HepG2 (cell line): ENCODE results near the gene EMCN. TPM values are rescaled to one million over a fixed set of nuclear protein-coding genes. Genes with fewer than 3 reads are reported as not detected.

Experiments
- ATAC-seq: fragments of 200-7000 bp; cut with Tn5 transposase; 3 replicates; pipeline ENCODE4 v1.9.1; 2020; ENCODE audit warnings: mild to moderate bottlenecking, moderate library complexity
- BruUV-seq: library from RNA; stranded (reverse); fragments of 400-500 nt; replicated peaks from 2 replicates; lab custom pipeline; 2021; lab: Mats Ljungman, UMichigan
- CTCF ChIA-PET: fragments of 300-600 bp; formaldehyde crosslinking; extraction: SDS; loops from one replicate; lab custom pipeline; 2021; ENCODE audit warnings: low total read pairs, inconsistent platforms, low intra/inter-chr PET ratio; lab: Yijun Ruan, JAX
- POLR2A ChIA-PET: fragments of 350-600 bp; sonication (Branson Sonifier 250); formaldehyde crosslinking; loops from one replicate; lab custom pipeline; 2020; ENCODE audit warnings: antibody characterized with exemption, inconsistent platforms; lab: Yijun Ruan, JAX
- DNase-seq: peaks from one replicate; pipeline ENCODE4 v3.0.0-alpha.2; 2015; ENCODE audit warnings: low spot score
- FAIRE-seq: peaks from 3 replicates; lab custom pipeline; 2011; peaks lifted over from hg19 to GRCh38; lab: Jason Lieb, UNC
- H2AFZ ChIP-seq: one replicate; pipeline ENCODE4 v1.6.1; 2011; ENCODE audit warnings: low read length, inconsistent platforms
- H3K27ac ChIP-seq: fragments of 300-600 bp; 3 replicates; pipeline ENCODE4 v1.8.0; 2011; ENCODE audit warnings: mixed run types, mild to moderate bottlenecking, mixed read lengths, low read length, inconsistent platforms; ENCODE audit not compliant: insufficient read depth; ENCODE audit errors: extremely low read length
- H3K27me3 ChIP-seq, 2 experiments: fragments of 200-600 bp in 1 of 2; 2 replicates in 1 of 2; 3 replicates in 1 of 2; pipeline versions ENCODE4 v1.6.0 to v1.8.0; 2011; ENCODE audit warnings: low read length in 2 of 2, mild to moderate bottlenecking in 2 of 2, moderate library complexity in 2 of 2, inconsistent platforms in 1 of 2; ENCODE audit not compliant: insufficient read depth in 2 of 2, control insufficient read depth in 1 of 2
- H3K36me3 ChIP-seq, 2 experiments: fragments of 200-600 bp in 1 of 2; replicated peaks in 1 of 2; 2 replicates in 1 of 2; 3 replicates in 1 of 2; pipeline versions ENCODE4 v1.5.1 to v1.8.0; 2011; ENCODE audit warnings: low read length in 2 of 2, inconsistent platforms in 1 of 2; ENCODE audit not compliant: insufficient read depth in 2 of 2, control insufficient read depth in 1 of 2
- H3K4me1 ChIP-seq: 2 replicates; pipeline ENCODE4 v1.5.1; 2012; ENCODE audit warnings: low read length, inconsistent platforms; ENCODE audit not compliant: insufficient read depth
- H3K4me2 ChIP-seq: 2 replicates; pipeline ENCODE4 v1.6.0; 2011; ENCODE audit warnings: low read depth, low read length, inconsistent platforms
- H3K4me3 ChIP-seq, 3 experiments: fragments of 200-600 bp in 1 of 3; sonication (generic), shearing (Covaris generic) in 1 of 3; replicated peaks in 1 of 3; 2 replicates each; pipeline ENCODE4 v1.5.1; 2011 to 2016; ENCODE audit warnings: low read length in 3 of 3, inconsistent platforms in 2 of 3, low read depth in 2 of 3, mild to moderate bottlenecking in 2 of 3, control low read depth in 1 of 3, mixed read lengths in 1 of 3; ENCODE audit not compliant: insufficient read depth in 1 of 3
- H3K79me2 ChIP-seq: one replicate; pipeline ENCODE4 v1.6.1; 2011; ENCODE audit warnings: low read length, inconsistent platforms; ENCODE audit not compliant: insufficient read depth
- H3K9ac ChIP-seq: 2 replicates; pipeline ENCODE4 v1.6.0; 2011; ENCODE audit warnings: mild to moderate bottlenecking, low read depth, low read length, inconsistent platforms; ENCODE audit not compliant: insufficient read depth
- H3K9me3 ChIP-seq: 2 replicates; pipeline ENCODE4 v1.5.1; 2012; ENCODE audit warnings: mild to moderate bottlenecking, low read length
- H4K20me1 ChIP-seq: 2 replicates; pipeline ENCODE4 v1.6.0; 2011; ENCODE audit warnings: inconsistent platforms, mild to moderate bottlenecking, low read length, moderate library complexity; ENCODE audit not compliant: insufficient read depth
- ATAD3A ChIP-seq: sonication (generic); formaldehyde crosslinking; IDR thresholded peaks from 2 replicates; pipeline ENCODE4 v1.4.0; 2020; ENCODE audit warnings: missing genetic modification reagents
- BHLHE40 ChIP-seq: IDR thresholded peaks from 2 replicates; pipeline ENCODE4 v1.6.1; 2011; ENCODE audit warnings: low read length, improper control_type of control experiment
- CAMTA2 ChIP-seq: sonication (generic); formaldehyde crosslinking; IDR thresholded peaks from 2 replicates; pipeline ENCODE4 v1.4.0; 2020; ENCODE audit warnings: mild to moderate bottlenecking, missing genetic modification reagents, borderline replicate concordance
- MED8 ChIP-seq: sonication (generic); formaldehyde crosslinking; IDR thresholded peaks from 2 replicates; pipeline ENCODE4 v1.8.1; 2023; ENCODE audit warnings: mild to moderate bottlenecking, missing genetic modification reagents; ENCODE audit not compliant: insufficient replicate concordance
- NR2F6 ChIP-seq, 2 experiments: IDR thresholded peaks; 2 replicates each; pipeline ENCODE4 v1.6.1; 2016; ENCODE audit warnings: antibody characterized with exemption in 1 of 2, mild to moderate bottlenecking in 1 of 2
- SNAPC4 ChIP-seq: sonication (generic); formaldehyde crosslinking; IDR thresholded peaks from 2 replicates; pipeline ENCODE4 v1.4.0; 2020; ENCODE audit warnings: mild to moderate bottlenecking, missing genetic modification reagents
- SP4 ChIP-seq: sonication (generic); formaldehyde crosslinking; IDR thresholded peaks from 2 replicates; pipeline ENCODE4 v1.8.1; 2023; ENCODE audit warnings: mild to moderate bottlenecking, missing genetic modification reagents
- ZNF335 ChIP-seq: sonication (generic); formaldehyde crosslinking; IDR thresholded peaks from 2 replicates; pipeline ENCODE4 v1.4.0; 2020; ENCODE audit warnings: missing genetic modification reagents
- WGBS: methylation state at CpG from one replicate; pipeline ENCODE4 v1.1.6; 2017; ENCODE audit warnings: low lambda C conversion rate; 5-methylcytosine and 5-hydroxymethylcytosine counted together
- in situ Hi-C: cut with HindIII; loops from 2 replicates; pipeline ENCODE4 v1.10.0; 2017; ENCODE audit warnings: low pct_unique_long_range_greater_than_20kb; ENCODE audit not compliant: extremely low pct_ligation_motif_present
- intact Hi-C: fragments of 100-400 bp; cut with micrococcal nuclease; formaldehyde crosslinking; loops from one replicate; pipeline ENCODE4 v1.10.0; 2022; ENCODE audit not compliant: unreplicated experiment
- polyA plus RNA-seq, 8 experiments: library from polyadenylated mRNA; depleted of rRNA in 3 of 8; stranded (reverse) in 7 of 8; unstranded in 1 of 8; fragments of >200 nt; fragmentation: Illumina TruSeq in 4 of 8; extraction: Trizol in 4 of 8; gene quantifications; 2 replicates each; pipeline versions ENCODE4 v1.2.1 to v1.2.3, GENCODE V29; 2011 to 2016; ENCODE audit warnings: low read depth in 4 of 8, missing spikeins in 1 of 8, mixed read lengths in 1 of 8; ENCODE audit not compliant: insufficient read depth in 1 of 8
- total RNA-seq, 5 experiments: library from RNA; depleted of rRNA; stranded (reverse); fragments of >200 nt; fragmentation: Illumina TruSeq; extraction: Trizol; gene quantifications; 2 replicates each; pipeline ENCODE4 v1.2.3, GENCODE V29; 2016; ENCODE audit warnings: low read depth in 1 of 5
- TF ChIP-seq, protein P1 (sequence below): sonication (generic); formaldehyde crosslinking; IDR thresholded peaks from 2 replicates; pipeline ENCODE4 v1.9.0; 2021; ENCODE audit warnings: missing genetic modification reagents, mild to moderate bottlenecking, borderline replicate concordance

The EMCN gene
- total and polyA plus RNA-seq, 2 of the 13 experiments (the other 11 are each of a cell fraction or from before 2014, with no cell fraction given): not detected

DNA sequence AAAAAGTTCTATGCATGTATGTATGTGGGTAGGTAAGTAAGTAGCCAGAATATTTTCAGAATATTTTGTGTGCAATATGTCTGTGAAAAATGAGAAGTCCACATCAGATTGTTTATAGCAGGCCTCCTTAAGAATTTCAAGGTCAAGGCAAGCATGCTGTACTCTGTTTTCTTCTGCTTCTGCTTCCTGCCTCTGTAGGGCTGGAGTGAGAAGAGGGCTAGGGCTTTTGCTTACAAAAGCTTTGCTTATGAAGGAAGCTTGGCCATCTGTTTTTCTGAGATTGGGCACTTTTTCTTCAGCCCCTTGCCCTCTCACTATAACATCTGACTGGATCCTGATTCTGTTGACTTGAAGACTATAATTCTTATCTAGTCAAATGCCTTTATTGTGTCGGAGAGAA, 150.4 kb downstream of the EMCN start:
- no peak overlapping the region for H3K9ac ChIP-seq
- H3K27ac ChIP-seq: no peak overlapping the region
- H3K4me2 ChIP-seq: no peak overlapping the region
- ATAC-seq: no peak
- no peaks in the 10 kb centered on the region for H3K79me2 ChIP-seq
- no peak overlapping the region for H2AFZ ChIP-seq
- ChIA-PET POLR2A (no interaction called here), CTCF (no interaction called here)
- intact Hi-C loops: no loop called here
- BruUV-seq: no TSS peak
- no peak for DNase-seq
- FAIRE-seq: no peak
- no peaks in the 10 kb centered on the region for H3K27me3 ChIP-seq
- H3K4me3 ChIP-seq: no peak overlapping the region
- H4K20me1 ChIP-seq: no peaks in the 10 kb centered on the region
- WGBS: 0% methylated on average over 1 of the region's 1 CpG
- no peaks in the 10 kb centered on the region for H3K4me1 ChIP-seq
- no peaks in the 10 kb centered on the region for H3K9me3 ChIP-seq
- H3K36me3 ChIP-seq: no peaks in the 10 kb centered on the region
- TF ChIP-seq SP4 (no peak), ATAD3A (CRISPR knock-in tag) (no peak), CAMTA2 (CRISPR knock-in tag) (no peak), MED8 (no peak), NR2F6 (IDR thresholded peaks at IDR 0.05) (no peak), NR2F6 (CRISPR knock-in tag; IDR thresholded peaks at IDR 0.05) (no peak), ZNF335 (CRISPR knock-in tag) (no peak), BHLHE40 (no peak), SNAPC4 (CRISPR knock-in tag) (no peak)
- TF ChIP-seq, protein P1, sequence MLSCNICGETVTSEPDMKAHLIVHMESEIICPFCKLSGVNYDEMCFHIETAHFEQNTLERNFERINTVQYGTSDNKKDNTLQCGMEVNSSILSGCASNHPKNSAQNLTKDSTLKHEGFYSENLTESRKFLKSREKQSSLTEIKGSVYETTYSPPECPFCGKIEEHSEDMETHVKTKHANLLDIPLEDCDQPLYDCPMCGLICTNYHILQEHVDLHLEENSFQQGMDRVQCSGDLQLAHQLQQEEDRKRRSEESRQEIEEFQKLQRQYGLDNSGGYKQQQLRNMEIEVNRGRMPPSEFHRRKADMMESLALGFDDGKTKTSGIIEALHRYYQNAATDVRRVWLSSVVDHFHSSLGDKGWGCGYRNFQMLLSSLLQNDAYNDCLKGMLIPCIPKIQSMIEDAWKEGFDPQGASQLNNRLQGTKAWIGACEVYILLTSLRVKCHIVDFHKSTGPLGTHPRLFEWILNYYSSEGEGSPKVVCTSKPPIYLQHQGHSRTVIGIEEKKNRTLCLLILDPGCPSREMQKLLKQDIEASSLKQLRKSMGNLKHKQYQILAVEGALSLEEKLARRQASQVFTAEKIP: no peak
- in situ Hi-C loops: no loop called here
